ENCODE results near the gene CHD6.

CHD6 gene

DNA sequence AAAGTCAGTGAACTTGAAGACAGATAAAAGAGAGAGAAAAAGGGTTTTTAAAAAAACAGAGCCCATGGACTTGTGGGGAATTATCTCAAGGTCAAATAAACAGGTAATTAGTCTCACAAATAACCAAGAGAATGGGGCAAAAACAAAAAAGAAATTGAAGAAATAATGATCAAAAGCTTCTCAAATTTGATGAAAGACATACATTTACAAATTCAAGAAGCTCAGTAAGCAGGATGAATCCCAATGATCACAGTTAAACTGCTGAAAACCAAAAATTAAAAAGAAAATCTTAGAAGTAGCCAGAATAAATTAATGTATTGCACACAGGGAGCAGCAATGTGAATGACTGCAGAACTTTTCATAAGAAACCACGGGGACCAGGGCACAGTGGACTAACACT is 139.1 kb downstream of the CHD6 start:
- no peak for TF ChIP-seq GABPA (IDR thresholded peaks at IDR 0.05; ENCODE audit: low read depth)
- no peak for TF ChIP-seq POLR2AphosphoS5 (IDR thresholded peaks at IDR 0.05; ENCODE audit: low read depth)
- TF ChIP-seq, protein P1, sequence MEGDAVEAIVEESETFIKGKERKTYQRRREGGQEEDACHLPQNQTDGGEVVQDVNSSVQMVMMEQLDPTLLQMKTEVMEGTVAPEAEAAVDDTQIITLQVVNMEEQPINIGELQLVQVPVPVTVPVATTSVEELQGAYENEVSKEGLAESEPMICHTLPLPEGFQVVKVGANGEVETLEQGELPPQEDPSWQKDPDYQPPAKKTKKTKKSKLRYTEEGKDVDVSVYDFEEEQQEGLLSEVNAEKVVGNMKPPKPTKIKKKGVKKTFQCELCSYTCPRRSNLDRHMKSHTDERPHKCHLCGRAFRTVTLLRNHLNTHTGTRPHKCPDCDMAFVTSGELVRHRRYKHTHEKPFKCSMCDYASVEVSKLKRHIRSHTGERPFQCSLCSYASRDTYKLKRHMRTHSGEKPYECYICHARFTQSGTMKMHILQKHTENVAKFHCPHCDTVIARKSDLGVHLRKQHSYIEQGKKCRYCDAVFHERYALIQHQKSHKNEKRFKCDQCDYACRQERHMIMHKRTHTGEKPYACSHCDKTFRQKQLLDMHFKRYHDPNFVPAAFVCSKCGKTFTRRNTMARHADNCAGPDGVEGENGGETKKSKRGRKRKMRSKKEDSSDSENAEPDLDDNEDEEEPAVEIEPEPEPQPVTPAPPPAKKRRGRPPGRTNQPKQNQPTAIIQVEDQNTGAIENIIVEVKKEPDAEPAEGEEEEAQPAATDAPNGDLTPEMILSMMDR (IDR thresholded peaks at IDR 0.05; ENCODE audit: insufficient read depth, low read length): no peak
- TF ChIP-seq SPI1 (IDR thresholded peaks at IDR 0.05; ENCODE audit: borderline replicate concordance, low read depth): no peak
- TF ChIP-seq, protein P2, sequence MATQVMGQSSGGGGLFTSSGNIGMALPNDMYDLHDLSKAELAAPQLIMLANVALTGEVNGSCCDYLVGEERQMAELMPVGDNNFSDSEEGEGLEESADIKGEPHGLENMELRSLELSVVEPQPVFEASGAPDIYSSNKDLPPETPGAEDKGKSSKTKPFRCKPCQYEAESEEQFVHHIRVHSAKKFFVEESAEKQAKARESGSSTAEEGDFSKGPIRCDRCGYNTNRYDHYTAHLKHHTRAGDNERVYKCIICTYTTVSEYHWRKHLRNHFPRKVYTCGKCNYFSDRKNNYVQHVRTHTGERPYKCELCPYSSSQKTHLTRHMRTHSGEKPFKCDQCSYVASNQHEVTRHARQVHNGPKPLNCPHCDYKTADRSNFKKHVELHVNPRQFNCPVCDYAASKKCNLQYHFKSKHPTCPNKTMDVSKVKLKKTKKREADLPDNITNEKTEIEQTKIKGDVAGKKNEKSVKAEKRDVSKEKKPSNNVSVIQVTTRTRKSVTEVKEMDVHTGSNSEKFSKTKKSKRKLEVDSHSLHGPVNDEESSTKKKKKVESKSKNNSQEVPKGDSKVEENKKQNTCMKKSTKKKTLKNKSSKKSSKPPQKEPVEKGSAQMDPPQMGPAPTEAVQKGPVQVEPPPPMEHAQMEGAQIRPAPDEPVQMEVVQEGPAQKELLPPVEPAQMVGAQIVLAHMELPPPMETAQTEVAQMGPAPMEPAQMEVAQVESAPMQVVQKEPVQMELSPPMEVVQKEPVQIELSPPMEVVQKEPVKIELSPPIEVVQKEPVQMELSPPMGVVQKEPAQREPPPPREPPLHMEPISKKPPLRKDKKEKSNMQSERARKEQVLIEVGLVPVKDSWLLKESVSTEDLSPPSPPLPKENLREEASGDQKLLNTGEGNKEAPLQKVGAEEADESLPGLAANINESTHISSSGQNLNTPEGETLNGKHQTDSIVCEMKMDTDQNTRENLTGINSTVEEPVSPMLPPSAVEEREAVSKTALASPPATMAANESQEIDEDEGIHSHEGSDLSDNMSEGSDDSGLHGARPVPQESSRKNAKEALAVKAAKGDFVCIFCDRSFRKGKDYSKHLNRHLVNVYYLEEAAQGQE (IDR thresholded peaks at IDR 0.05; ENCODE audit: insufficient replicate concordance, low read depth): no peak
- H3K4me3 ChIP-seq (replicated peaks; ENCODE audit: insufficient read depth, low read length): no peak overlapping the region
- no peaks in the 10 kb centered on the region for H3K27me3 ChIP-seq (ENCODE audit: insufficient read depth, poor library complexity, severe bottlenecking)
- peak overlapping the region; percentile 17; the same call in 1 of the 2 replicates for H3K27ac ChIP-seq (replicated peaks)
- DNase-seq (ENCODE audit: low read depth in 1 of 2, low spot score in 1 of 2): no peak

DNA sequence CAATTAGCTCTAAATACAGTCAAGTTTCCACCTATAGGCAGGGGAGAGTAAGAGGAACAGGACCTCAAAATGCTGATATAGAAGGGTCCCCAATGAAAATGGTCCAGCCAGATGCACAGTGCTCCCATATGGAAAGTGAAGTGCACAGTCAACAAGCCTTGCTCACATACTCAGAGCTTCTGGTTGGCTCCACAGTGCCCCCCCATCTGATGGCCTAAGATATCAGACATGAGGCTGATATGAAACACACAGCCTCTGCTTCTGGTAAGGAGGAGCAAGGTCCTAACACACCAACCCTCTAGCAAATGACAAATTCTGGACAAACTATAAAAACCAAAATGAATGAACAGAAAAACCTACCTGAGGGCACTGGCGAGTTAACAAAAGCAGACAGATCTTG is 140.2 kb downstream of the CHD6 start:
- Histone ChIP-seq H3K4me3 (replicated peaks; ENCODE audit: insufficient read depth, low read length) (no peak overlapping the region), H3K27me3 (ENCODE audit: insufficient read depth, poor library complexity, severe bottlenecking) (no peaks in the 10 kb centered on the region), H3K27ac (replicated peaks) (no peak overlapping the region)
- TF ChIP-seq, protein P1 (IDR thresholded peaks at IDR 0.05; ENCODE audit: insufficient read depth, low read length): no peak
- TF ChIP-seq, protein P2 (IDR thresholded peaks at IDR 0.05; ENCODE audit: insufficient replicate concordance, low read depth): no peak
- TF ChIP-seq GABPA (IDR thresholded peaks at IDR 0.05; ENCODE audit: low read depth) (no peak), SPI1 (IDR thresholded peaks at IDR 0.05; ENCODE audit: borderline replicate concordance, low read depth) (no peak), POLR2AphosphoS5 (IDR thresholded peaks at IDR 0.05; ENCODE audit: low read depth) (no peak)
- no peak for DNase-seq (ENCODE audit: low read depth in 1 of 2, low spot score in 1 of 2)

DNA sequence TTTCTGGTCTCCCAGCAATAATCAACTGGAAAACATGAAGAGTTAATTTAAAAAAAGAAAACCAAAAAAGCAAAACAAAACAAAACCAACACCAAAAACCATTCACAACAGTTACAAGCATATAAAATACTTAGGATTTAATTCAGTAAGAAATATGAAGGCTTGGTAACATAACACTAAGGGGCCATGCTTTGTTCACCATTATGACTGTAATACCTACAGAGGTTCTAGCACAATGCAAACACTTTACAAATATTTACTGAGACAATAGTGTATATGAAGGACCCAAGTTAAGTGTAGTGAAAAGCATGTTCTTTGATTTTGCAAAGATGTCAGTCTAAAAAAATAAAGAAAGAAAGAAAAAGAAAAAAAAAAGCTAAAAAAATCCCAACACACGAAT is 141.7 kb downstream of the CHD6 start:
- Histone ChIP-seq H3K27ac (replicated peaks) (no peak overlapping the region), H3K27me3 (ENCODE audit: insufficient read depth, poor library complexity, severe bottlenecking) (no peaks in the 10 kb centered on the region), H3K4me3 (replicated peaks; ENCODE audit: insufficient read depth, low read length) (no peak overlapping the region)
- TF ChIP-seq, protein P2 (IDR thresholded peaks at IDR 0.05; ENCODE audit: insufficient replicate concordance, low read depth): no peak
- no peak for TF ChIP-seq POLR2AphosphoS5 (IDR thresholded peaks at IDR 0.05; ENCODE audit: low read depth)
- TF ChIP-seq, protein P1 (IDR thresholded peaks at IDR 0.05; ENCODE audit: insufficient read depth, low read length): no peak
- TF ChIP-seq GABPA (IDR thresholded peaks at IDR 0.05; ENCODE audit: low read depth): no peak
- TF ChIP-seq SPI1 (IDR thresholded peaks at IDR 0.05; ENCODE audit: borderline replicate concordance, low read depth): no peak
- no peak for DNase-seq (ENCODE audit: low read depth in 1 of 2, low spot score in 1 of 2)
